CD4-positive, alpha-beta T cell treated with Interleukin-15 for 1 hour (primary cell): ENCODE data around the gene ZNF765.
"Not testable (repeated sequence)": the region's sequence is repeated elsewhere in the genome, so short reads cannot be mapped to it uniquely, and the experiment has no call there.

ENCODE experiments used
- DNase-seq: peaks from one replicate; pipeline ENCODE4 v3.0.0-alpha.2; 2020

The ZNF765 gene

DNA sequence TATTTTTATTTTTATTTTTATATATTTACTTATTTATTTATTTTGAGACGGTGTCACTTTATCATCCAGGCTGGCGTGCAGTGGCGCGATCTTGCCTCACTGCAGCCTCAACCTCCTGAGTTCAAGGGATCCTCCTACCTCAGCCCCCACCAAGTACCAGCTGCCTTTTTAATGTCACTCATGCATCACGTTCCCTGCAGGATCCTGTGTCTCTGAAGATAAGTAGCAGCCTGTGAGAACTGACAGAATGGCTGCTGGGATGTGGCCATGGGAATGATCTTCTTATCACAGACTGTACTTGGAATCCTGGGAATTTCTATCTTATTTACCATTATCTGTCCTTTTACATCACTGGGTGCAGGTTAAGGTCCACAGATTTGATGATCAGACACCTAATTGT is 27.6 kb downstream of the ZNF765 start:
- no peak for DNase-seq

DNA sequence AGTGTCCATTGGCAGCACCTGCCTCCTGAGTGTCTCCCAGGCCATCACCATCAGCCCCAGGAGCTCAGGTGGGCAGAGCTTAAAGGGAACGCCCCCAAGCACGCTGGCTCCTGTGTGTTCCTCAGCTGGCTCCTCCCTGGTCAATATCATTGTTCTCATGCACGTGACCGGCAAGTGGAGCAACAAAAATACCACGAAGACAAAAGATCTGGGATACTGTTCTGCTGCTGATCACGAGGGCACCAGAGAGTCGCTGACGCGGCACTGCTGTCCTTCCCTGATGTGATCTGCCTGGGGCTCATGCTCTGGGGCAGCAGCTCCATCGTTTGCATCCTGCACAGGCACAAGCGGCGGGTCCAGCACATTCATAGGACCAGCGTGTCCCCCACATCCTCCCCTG is 28.1 kb downstream of the ZNF765 start:
- not testable (repeated sequence) for DNase-seq

DNA sequence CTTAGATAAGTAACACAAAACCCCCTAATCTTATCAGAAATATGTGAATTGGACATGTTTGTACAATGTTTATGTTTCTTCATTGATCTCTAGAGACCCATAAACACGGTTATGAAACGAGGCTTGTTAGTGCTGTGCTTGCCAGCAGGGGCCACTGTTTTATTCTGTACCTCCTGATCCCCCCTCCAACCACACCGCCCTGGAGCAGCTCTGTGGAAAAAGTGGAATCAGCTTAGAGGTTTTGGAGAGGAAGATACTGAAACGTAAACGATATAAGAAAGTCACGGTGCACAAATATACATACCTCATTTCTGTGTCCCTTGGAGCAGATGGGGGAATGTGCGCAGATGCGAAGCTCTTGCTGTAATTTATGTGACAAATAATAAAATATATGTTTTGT is 28.7 kb downstream of the ZNF765 start:
- DNase-seq = not testable (repeated sequence)

DNA sequence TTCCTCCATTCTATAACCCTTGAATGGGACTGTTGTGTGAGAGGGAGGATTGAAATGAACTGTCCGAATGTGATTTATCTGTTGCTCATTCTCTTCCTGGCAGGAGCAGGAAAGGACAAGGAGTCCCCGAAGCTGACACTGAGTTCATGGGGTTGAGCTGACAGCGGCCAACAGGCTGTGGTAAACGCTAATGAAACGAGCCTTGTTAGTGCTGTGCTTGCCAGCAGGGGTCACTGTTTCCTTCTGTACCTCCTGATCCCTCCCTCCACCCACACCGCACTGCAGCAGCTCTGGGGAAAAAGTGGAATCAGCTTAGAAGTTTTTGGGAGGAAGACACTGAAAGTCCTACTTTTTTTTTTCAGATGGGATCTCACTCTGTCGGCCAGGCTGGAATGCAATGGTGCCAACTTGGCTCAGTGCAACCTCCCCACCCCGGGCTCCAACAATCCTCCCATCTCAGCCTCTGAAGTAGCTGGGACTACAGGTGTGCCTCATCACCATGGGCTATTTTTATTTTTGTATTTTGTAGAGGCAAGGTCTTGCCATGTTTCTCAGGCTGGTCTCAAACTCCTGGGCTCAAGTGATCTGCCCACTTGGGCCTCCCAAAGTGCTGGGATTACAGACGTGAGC is 30.1 kb downstream of the ZNF765 start:
- peak; percentile 67 for DNase-seq

DNA sequence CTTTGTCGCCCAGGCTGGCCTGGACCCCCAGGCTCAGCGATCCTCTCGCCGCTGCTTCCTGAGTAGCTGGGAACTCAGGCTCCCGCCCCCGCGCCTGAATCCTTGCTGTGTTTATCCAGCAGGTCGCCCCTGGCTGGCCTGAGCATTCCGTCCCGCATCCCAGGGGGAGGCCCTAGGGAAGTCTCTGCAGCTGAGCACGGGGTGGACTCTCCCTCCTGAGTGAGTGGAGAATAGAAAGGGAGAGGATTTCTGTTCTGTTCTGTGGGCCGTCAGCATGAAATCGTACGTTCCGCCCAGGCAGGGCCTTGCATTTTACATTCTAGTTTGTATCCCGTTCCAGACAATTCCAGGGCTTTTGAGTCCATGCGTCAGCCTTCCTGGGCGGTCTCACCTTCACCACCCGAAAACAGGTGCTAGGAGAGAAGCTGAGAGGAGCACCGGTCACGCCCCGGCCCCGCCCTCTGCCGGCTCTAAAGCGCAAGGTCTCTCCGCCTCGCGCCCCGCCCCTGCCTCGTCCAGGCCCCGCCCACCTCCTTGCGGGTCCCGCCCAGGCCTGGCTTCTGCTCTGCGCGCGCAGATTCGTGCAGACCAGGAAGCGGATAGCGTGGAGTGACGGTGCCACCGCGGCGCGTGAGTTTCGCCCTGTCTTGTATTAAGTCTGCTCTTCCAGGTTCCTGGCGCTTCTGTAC is 36.6 kb downstream of the ZNF765 start, which contains the start of gene ZNF761:
TSS of gene ZNF761 (plus strand) at position 586 of the 689 bp plus-strand sequence. CDS start 15,285 bp downstream, outside the sequence.
- DNase-seq = peak; percentile 95

DNA sequence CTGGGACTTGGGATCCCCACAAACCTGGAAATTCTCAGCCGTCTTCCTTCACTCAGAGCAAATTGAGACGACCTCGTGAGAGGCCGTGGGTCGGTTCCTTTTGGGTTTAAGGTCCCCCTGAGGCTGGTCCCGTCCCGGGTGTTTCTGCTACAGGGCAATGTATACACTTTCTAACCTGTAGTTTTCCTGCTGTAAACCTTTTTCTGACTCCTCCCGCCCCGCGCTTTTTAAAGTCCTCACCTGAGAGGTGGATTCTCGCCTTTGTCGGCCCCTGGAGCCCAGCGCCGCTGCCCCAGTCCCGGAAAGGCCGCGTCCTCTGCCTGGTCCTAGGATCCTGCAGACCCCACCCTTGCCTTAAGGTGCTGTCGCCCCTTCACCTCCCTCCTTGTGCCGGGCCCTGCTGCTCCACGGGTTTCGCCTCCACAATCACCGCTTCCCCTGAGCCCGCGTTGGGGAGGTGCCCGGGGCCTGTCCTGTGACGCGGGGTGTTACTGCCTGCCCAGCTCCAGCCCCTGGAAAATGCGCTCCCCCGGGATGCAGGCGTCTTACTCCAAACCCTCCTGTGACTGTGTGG is 37.2 kb downstream of the ZNF765 start:
- DNase-seq = no peak

DNA sequence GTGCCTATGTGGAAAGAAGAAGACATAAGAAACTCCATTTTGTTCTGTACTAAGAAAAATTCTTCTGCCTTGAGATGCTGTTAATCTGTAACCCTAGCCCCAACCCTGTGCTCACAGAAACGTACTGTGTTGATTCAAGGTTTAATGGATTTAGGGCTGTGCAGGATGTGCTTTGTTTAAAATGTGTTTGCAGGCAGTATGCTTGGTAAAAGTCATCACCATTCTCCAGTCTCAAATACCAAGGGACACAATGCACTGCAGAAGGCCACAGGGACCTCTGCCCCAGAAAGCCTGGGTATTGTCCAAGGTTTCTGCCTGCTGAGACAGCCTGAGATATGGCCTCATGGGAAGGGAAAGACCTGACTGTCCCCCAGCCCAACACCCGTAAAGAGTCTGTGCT is 48.9 kb downstream of the ZNF765 start:
- not testable (repeated sequence) for DNase-seq

DNA sequence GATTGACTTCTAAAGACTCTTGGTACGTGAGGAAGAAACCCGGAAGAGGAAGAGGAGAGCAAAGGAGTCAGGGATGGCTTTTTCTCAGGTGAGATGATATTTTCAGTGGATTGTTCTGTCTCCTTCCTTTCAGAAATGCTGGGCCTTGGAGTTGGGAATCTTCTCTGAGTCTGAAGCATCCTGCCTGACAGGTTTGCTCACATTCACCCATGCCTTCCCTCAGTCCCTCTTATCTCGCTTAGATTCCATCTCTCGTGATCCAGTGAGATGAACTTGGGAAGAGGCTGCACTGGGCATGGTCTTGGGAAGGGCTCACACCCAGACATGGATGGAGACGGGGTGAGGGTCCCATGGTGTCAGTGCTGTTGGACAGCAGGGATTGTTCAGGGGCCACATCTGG is 52.2 kb downstream of the ZNF765 start:
- DNase-seq = not testable (repeated sequence)

DNA sequence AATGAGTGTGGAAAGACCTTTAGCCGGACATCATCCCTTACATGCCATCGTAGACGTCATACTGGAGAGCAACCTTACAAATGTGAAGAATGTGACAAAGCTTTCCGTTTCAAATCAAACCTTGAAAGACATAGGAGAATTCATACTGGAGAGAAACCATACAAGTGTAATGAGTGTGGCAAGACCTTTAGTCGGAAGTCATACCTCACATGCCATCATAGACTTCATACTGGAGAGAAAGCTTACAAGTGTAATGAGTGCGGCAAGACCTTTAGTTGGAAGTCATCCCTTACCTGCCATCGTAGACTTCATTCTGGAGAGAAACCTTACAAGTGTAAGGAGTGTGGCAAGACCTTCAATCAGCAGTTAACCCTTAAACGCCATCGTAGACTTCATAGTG is 60.9 kb downstream of the ZNF765 start:
- DNase-seq = no peak

DNA sequence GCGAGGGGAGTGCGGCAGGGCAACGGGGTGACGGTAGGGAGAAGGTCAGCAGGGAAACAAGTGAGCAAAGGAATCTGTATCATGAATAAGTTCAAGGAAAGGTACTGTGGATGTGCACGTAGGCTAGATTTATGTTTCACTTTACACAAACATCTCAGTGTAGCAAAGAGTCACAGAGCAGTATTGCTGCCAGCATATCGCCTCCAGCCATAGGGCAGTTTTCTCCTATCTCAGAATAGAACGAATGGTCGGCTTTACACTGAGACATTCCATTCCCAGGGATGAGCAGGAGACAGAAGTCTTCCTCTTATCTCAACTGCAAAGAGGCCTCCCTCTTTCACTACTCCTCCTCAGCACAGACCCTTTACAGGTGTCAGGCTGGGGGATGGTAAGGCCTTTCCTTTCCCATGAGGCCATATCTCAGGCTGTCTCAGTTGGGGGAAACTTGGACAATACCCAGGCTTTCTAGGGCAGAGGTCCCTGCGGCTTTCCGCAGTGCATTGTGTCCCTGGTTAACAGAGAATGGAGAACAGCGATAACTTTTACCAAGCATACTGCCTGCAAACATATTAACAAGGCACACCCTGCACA is 65.3 kb downstream of the ZNF765 start:
- not testable (repeated sequence) for DNase-seq

DNA sequence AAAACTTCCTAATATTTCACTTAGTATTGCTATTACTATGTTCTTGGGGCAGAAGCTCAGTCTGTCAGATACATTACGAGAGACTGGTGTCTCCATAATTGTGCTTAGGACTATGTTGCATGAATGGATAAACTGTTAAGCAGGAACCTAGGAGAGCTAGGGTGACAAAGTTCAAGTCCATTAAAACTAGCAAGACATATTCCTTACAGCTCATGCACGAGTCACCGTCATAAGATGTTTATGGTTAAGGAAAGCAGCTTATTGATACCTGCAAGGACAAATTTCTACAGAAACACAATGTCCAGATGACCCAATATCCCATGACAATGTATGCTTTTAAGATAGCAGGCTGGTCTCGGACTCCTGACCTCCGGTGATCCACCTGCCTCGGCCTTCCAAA is 66.9 kb downstream of the ZNF765 start:
- DNase-seq = no peak

DNA sequence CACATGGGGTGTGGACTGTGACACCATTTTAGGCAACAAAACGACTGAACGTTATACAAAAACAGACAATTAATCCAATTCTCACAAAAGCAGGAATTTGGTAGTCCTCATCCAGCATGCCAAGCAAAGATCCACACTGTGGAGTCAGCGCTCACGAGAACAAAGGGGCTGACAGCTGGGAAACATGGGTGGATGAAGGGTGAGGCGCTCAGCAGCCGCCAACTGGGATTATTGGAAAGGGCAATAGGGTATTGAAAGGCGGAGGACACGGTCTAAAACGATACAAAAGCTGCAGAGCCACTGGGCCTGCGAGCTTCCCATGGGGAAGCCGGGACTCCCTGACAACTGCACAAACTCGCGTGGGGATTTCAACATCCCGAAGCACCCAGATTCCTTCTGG is 67.9 kb downstream of the ZNF765 start:
- no peak for DNase-seq

DNA sequence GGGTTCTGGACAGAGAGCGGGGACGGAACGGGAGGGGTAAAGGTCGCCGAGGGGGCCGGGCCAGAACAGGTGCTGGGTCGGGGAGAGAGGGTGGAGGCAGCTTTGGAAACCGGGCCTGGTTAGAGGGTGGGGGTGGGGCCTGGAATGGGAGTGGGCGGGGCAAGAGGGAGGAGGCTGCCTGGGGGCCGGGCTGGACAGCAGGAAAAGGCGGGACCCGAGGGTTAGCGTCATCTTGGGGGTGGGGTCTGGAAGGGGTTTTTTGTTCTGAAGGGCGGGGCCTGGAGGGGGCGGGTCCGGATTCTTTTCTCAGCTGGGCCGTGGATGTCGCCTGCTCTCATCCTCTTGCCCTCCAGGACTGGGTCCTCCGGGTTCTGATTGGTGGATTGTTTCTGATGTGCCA is 68.3 kb downstream of the ZNF765 start:
- DNase-seq = no peak

DNA sequence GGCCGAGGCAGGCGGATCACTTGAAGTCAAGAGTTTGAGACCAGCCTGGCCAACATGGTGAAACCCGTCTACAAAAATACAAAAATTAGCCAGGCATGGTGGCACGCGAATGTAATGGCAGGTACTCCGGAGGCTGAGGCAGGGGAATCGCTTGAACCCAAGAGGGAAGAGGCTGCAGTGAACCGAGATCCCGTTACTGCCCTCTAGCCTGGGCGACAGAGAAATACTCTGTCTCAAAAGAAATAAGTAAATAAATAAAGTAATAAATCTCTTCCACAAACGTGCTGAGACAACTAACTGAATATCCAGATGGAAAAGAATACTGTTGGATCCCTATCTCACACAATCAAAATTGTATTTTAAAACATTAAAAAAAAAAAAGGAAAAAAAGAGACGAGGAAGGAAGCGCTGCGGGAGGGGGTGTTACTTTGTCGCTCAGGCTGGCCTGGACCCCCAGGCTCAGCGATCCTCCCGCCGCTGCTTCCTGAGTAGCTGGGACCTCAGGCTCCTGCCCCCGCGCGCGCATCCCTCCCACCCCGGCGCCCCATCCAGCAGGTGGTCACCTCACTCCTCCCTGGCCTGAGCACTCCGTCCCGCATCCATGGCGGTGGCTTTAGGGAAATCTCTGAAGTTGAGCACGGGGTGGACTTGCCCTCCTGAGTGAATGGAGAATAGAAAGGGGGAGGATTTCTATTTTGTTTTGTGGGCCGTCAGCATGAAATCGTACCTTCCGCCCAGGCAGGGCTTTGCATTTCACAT is 72.0 kb downstream of the ZNF765 start:
- DNase-seq = no peak

DNA sequence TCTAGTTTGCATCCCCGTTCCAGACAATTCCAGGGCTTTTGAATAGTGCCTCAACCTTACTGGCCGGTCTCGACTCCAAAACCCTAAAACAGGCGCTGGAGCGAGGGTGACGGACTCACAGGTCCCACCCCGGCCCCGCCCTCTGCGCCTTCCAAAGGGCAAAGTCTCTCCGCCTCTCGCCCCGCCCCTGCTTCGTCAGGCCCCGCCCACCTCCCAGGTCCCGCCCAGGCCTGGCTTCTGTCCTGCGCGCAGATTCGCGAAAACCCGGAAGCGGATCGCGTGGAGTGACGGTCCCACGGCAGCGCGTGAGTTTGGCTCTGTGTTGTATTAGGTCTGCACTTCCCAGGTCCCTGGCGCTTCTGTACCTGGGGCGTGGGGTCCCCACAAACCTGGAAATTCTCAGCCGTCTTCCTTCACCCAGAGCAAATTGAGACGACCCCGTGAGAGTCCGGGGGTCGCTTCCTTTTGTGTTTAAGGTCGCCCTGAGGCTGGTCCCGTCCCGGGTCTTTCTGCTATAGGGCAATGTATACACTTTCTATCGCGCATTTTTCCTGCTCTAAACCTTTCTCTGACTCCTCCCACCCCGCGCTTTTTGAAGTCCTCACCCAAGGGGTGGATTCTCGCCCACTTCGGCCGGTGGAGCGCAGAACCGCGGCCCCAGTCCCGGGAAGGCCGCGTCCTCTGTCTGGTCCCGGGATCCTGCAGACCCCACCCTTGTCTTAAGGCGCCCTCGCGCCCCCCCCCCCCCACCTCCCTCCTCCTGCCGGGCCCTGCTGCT is 72.7 kb downstream of the ZNF765 start, which contains the start of gene ZNF813:
TSS of gene ZNF813 (plus strand) at position 249 of the 778 bp plus-strand sequence. CDS start 16,090 bp downstream, outside the sequence.
- DNase-seq = peak; percentile 92

DNA sequence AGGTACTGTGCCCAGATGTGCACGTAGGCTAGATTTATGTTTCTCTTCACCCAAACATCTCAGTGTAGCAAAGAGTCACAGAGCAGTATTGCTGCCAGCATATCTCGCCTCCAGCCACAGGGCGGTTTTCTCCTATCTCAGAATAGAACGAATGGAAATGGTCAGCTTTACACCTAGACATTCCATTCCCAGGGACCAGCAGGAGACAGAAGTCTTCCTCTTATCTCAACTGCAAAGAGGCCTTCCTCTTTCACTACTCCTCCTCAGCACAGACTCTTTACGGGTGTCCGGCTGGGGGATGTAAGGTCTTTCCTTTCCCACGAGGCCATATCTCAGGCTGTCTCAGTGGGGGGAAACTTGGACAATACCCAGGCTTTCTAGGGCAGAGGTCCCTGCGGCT is 73.7 kb downstream of the ZNF765 start:
- DNase-seq = not testable (repeated sequence)

DNA sequence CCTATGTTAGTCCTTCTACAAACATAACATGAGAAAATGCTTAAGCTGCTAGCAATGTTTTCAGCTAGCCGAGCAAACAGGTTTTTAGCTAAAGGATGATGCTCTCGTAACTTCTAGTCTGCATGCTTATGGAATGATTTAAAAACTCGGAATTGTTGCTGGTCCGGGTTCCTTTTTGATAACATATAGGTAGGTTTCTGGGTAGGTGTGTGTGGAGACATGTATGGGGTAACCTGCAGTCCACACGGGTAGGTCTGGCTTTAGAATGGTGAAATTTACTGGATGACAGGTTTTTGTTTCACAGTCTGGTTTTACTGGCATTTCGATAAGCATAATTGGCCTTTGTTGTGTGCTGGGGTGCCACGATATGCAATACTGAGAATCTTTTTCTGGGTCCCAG is 77.0 kb downstream of the ZNF765 start:
- no peak for DNase-seq

DNA sequence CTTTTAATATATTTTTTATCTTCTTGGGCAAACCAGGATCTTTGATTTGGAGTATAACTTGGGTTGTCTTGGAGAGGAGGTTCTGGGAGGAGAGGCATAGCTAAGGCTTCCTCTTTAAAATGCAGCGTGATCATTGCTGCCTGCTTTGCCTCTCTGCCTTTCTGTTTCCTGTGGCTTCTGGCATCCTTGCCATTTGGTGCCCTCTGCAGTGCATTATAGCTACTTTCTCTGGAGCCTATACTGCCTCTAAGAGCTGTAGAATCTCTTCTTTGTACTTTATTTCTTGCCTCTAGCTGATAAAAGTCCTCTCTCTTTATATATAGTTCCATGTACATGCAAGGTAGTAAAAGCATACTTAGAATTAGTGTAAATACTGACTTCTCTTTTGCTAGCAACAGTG is 79.9 kb downstream of the ZNF765 start:
- DNase-seq = not testable (repeated sequence)

DNA sequence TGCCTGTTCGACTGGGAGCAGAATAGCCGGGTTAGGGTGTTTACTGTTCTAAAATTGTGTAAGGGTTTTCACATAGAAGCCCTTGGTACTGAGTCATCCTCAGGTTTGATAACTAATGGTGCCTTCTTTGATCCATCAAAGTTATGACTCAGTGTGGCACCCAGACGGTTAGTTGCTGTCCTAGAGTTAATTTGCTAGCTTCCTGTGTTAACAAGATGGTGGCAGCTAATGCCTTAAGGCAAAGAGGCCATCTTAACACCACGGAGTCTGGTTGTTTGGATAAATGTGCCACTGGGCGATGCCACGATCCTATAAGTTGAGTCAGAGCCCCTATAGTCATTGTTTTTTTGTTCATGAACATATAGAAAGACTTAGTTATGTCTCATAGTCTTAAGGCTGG is 80.5 kb downstream of the ZNF765 start:
- not testable (repeated sequence) for DNase-seq
